Colonic mucosa (tissue), 4 donors: ENCODE results near the gene MAJIN. TPM values are rescaled to one million over a fixed set of nuclear protein-coding genes. Genes with fewer than 3 reads are reported as not detected.

Source experiments
- DNase-seq: peaks from one replicate; pipeline ENCODE4 v3.0.0-alpha.2; 2020
- H3K27ac ChIP-seq: fragments of 200-600 bp; one replicate; pipeline ENCODE4 v1.8.0; 2021
- H3K27me3 ChIP-seq: fragments of 200-600 bp; one replicate; pipeline ENCODE4 v1.8.0; 2021
- H3K36me3 ChIP-seq: fragments of 200-600 bp; one replicate; pipeline ENCODE4 v1.8.0; 2021
- H3K4me1 ChIP-seq: fragments of 200-600 bp; one replicate; pipeline ENCODE4 v1.8.0; 2021; ENCODE audit warnings: mild to moderate bottlenecking
- H3K4me3 ChIP-seq: fragments of 200-600 bp; one replicate; pipeline ENCODE4 v1.8.0; 2021
- H3K9ac ChIP-seq, 2 donors: one replicate each; pipeline ENCODE4 v1.7.0; 2013; ENCODE audit warnings: control low read depth in 2 of 2, low read depth in 2 of 2, low read length in 2 of 2
- H3K9me3 ChIP-seq: fragments of 200-600 bp; one replicate; pipeline ENCODE4 v1.8.0; 2021
- CTCF ChIP-seq: fragments of 200-600 bp; IDR thresholded peaks from one replicate; pipeline ENCODE4 v1.8.0; 2022; ENCODE audit warnings: antibody characterized with exemption, mild to moderate bottlenecking
- intact Hi-C: fragments of 100-400 bp; cut with DNase I; formaldehyde crosslinking; loops from one replicate; pipeline ENCODE4 v1.14.1; 2022
- total RNA-seq, 2 donors: library from RNA; stranded (reverse); fragmentation: NEBNext Ultra II Directional in 1 of 2; extraction: Animal tissue kit (Norgen Biotek cat#: 25700) in 1 of 2; gene quantifications; one replicate each; pipeline ENCODE4 v1.2.1, GENCODE V29; 2021
- donor health status: healthy.
- donor health status: DM: no; HTN: no; CAD: no.
- donor health status: DM: no; HTN: no; CAD: no.

MAJIN gene
- total RNA-seq, 2 donors from 2014 or later: not detected

GRCh38 chr11:64910451-64911093 is 61.3 kb downstream of the MAJIN start:
- Histone ChIP-seq H3K27me3 (no peaks in the 10 kb centered on the region), H3K36me3 (peaks cover 8% of the 10 kb centered on the region), H3K4me1 (peaks cover under 1% of the 10 kb centered on the region), H3K27ac (no peak overlapping the region), H3K9ac (no peak overlapping the region), H3K4me3 (no peak overlapping the region), H3K9me3 (no peaks in the 10 kb centered on the region)
- intact Hi-C loops: no loop called here
- no peak for TF ChIP-seq CTCF
- no peak for DNase-seq

GRCh38 chr11:64909653-64910343 is 62.1 kb downstream of the MAJIN start:
- Histone ChIP-seq H3K4me1 (no peaks in the 10 kb centered on the region), H3K27ac (no peak overlapping the region), H3K9ac (no peak overlapping the region), H3K9me3 (no peaks in the 10 kb centered on the region), H3K27me3 (no peaks in the 10 kb centered on the region), H3K4me3 (no peak overlapping the region), H3K36me3 (peaks cover 8% of the 10 kb centered on the region)
- no peak for TF ChIP-seq CTCF
- DNase-seq: no peak
- intact Hi-C loops: no loop called here

GRCh38 chr11:64908766-64909165 is 63.1 kb downstream of the MAJIN start:
- Histone ChIP-seq H3K9ac (no peak overlapping the region), H3K27me3 (no peaks in the 10 kb centered on the region), H3K4me1 (no peaks in the 10 kb centered on the region), H3K27ac (no peak overlapping the region), H3K4me3 (no peak overlapping the region), H3K9me3 (no peaks in the 10 kb centered on the region), H3K36me3 (peaks cover 9% of the 10 kb centered on the region)
- intact Hi-C loops: no loop called here
- DNase-seq: no peak
- no peak for TF ChIP-seq CTCF

- no peak overlapping the region for H3K9ac ChIP-seq
- H3K4me3 ChIP-seq: no peak overlapping the region
- no peaks in the 10 kb centered on the region for H3K9me3 ChIP-seq
- no peaks in the 10 kb centered on the region for H3K4me1 ChIP-seq
- DNase-seq: no peak
- peaks cover 9% of the 10 kb centered on the region for H3K36me3 ChIP-seq
- intact Hi-C loops: no loop called here
- TF ChIP-seq CTCF: no peak
- H3K27me3 ChIP-seq: no peaks in the 10 kb centered on the region
- H3K27ac ChIP-seq: no peak overlapping the region
Observed at GRCh38 chr11:64906314-64906635, 65.6 kb downstream of the MAJIN start.

- Histone ChIP-seq H3K9ac (no peak overlapping the region), H3K9me3 (no peaks in the 10 kb centered on the region), H3K4me3 (no peak overlapping the region), H3K36me3 (peaks cover 9% of the 10 kb centered on the region), H3K27me3 (no peaks in the 10 kb centered on the region), H3K4me1 (no peaks in the 10 kb centered on the region), H3K27ac (no peak overlapping the region)
- DNase-seq: no peak
- intact Hi-C loops: no loop called here
- TF ChIP-seq CTCF: no peak
Observed at GRCh38 chr11:64905516-64906313, 66.2 kb downstream of the MAJIN start.
